DOHH2 (cell line): ENCODE data around the gene USP40.

Experiments used
- EZH2phosphoT487 ChIP-seq: fragments of 200-600 bp; sonication (generic); IDR thresholded peaks from 2 replicates; pipeline ENCODE4 v1.6.1; 2017; ENCODE audit warnings: borderline replicate concordance, mild to moderate bottlenecking, antibody characterized with exemption, low read length, moderate library complexity, mixed read lengths
- TF ChIP-seq, protein P1 (sequence below): fragments of 200-600 bp; sonication (generic); IDR thresholded peaks from one replicate; pipeline ENCODE4 v1.5.1; 2014; ENCODE audit warnings: antibody characterized with exemption, mild to moderate bottlenecking, low read depth, low read length; ENCODE audit not compliant: poor library complexity, severe bottlenecking

DNA sequence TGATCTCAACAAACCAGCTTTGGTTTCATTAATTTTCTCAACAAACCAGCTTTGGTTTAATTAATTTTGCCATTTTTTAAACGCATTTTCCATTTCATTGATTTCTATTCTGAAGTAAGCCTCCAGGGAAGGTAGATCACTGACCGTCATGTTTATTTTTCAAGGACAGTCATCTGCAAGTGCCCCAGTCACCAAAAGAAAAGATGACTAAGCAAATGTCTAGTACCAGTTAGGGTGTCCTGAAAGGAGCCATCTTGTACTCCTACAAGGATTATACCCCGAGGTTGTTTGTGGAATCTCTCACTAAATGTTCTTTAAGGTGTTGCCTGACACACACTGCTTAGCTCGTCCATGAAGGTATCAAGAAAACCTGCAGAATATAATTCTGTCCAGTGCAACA, 44.7 kb upstream of the USP40 start:
- TF ChIP-seq, protein P1, sequence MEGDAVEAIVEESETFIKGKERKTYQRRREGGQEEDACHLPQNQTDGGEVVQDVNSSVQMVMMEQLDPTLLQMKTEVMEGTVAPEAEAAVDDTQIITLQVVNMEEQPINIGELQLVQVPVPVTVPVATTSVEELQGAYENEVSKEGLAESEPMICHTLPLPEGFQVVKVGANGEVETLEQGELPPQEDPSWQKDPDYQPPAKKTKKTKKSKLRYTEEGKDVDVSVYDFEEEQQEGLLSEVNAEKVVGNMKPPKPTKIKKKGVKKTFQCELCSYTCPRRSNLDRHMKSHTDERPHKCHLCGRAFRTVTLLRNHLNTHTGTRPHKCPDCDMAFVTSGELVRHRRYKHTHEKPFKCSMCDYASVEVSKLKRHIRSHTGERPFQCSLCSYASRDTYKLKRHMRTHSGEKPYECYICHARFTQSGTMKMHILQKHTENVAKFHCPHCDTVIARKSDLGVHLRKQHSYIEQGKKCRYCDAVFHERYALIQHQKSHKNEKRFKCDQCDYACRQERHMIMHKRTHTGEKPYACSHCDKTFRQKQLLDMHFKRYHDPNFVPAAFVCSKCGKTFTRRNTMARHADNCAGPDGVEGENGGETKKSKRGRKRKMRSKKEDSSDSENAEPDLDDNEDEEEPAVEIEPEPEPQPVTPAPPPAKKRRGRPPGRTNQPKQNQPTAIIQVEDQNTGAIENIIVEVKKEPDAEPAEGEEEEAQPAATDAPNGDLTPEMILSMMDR, result no peak
- no peak for TF ChIP-seq EZH2phosphoT487
